A549 (cell line): ENCODE data around the gene ZBTB20.

Experiments
- BHLHE40 ChIP-seq: IDR thresholded peaks from 2 replicates; pipeline ENCODE4 v1.6.1; 2012; ENCODE audit warnings: low read depth, low read length, inconsistent platforms
- CTCF ChIP-seq: fragments of >200 bp; sonication (Bioruptor Twin); formaldehyde crosslinking; IDR thresholded peaks from 3 replicates; pipeline ENCODE4 v1.5.1; 2016
- EP300 ChIP-seq, 2 experiments: fragments of >200 bp; sonication (Bioruptor Twin); formaldehyde crosslinking; IDR thresholded peaks; 2 replicates in 1 of 2; 3 replicates in 1 of 2; pipeline ENCODE4 v1.6.1; 2016 to 2017
- HOXA7 ChIP-seq: fragments of 250-450 bp; sonication (Bioruptor Pico); IDR thresholded peaks from 2 replicates; pipeline ENCODE4 v1.5.0; 2020; ENCODE audit warnings: mild to moderate bottlenecking, moderate library complexity
- JUN ChIP-seq, 2 experiments: fragments of >200 bp; sonication (Bioruptor Twin); formaldehyde crosslinking; IDR thresholded peaks; 2 replicates in 1 of 2; 3 replicates in 1 of 2; pipeline ENCODE4 v1.6.1; 2016 to 2017
- MAFK ChIP-seq: fragments of 450-650 bp; IDR thresholded peaks from 2 replicates; pipeline ENCODE4 v1.6.1; 2014; ENCODE audit not compliant: partially characterized antibody
- NFE2L2 ChIP-seq: fragments of 150-350 bp; conservative IDR thresholded peaks from 2 replicates; pipeline ENCODE4 v1.6.1; 2014; ENCODE audit warnings: low read length
- POLR2A ChIP-seq: IDR thresholded peaks from 2 replicates; pipeline ENCODE4 v1.6.1; 2012; ENCODE audit warnings: mild to moderate bottlenecking, low read length
- RFX5 ChIP-seq: fragments of 450-650 bp; IDR thresholded peaks from 2 replicates; pipeline ENCODE4 v1.7.1; 2014; ENCODE audit warnings: antibody characterized with exemption, mild to moderate bottlenecking, moderate library complexity
- ZC3H11A ChIP-seq: fragments of 450-650 bp; IDR thresholded peaks from 2 replicates; pipeline ENCODE4 v1.6.1; 2014; ENCODE audit warnings: antibody characterized with exemption, mild to moderate bottlenecking
- ZFP36 ChIP-seq: fragments of 450-650 bp; IDR thresholded peaks from 2 replicates; pipeline ENCODE4 v1.6.1; 2014; ENCODE audit warnings: borderline replicate concordance; ENCODE audit not compliant: partially characterized antibody
- ZSCAN20 ChIP-seq: fragments of 250-450 bp; sonication (Bioruptor Pico); IDR thresholded peaks from 2 replicates; pipeline ENCODE4 v1.8.0; 2022; ENCODE audit warnings: mild to moderate bottlenecking, moderate library complexity

- no peak for TF ChIP-seq NFE2L2
- no peak for TF ChIP-seq CTCF
- no peak for TF ChIP-seq ZSCAN20 (CRISPR knock-in tag)
- TF ChIP-seq JUN (IDR thresholded peaks at IDR 0.05): no peak
- TF ChIP-seq MAFK: no peak
- TF ChIP-seq POLR2A: no peak
- TF ChIP-seq RFX5: no peak
- no peak for TF ChIP-seq BHLHE40
- TF ChIP-seq ZC3H11A: no peak
- TF ChIP-seq EP300 (IDR thresholded peaks at IDR 0.05): no peak
- no peak for TF ChIP-seq ZFP36
- no peak for TF ChIP-seq HOXA7
Observed at GRCh38 chr3:114466251-114466650, 680.8 kb downstream of the ZBTB20 start.
